ENCODE measurements around the gene ARV1. TPM values are rescaled to one million over a fixed set of nuclear protein-coding genes. Genes with fewer than 3 reads are reported as not detected.
"Not testable (repeated sequence)": the region's sequence is repeated elsewhere in the genome, so short reads cannot be mapped to it uniquely, and the experiment has no call there.

Gene ARV1
- polyA plus RNA-seq, 12 donors: 15.1 to 22.8 (median 16.8) TPM; not detected in 1

GRCh38 chr1:231013391-231014015 lies 34.6 kb downstream of the ARV1 start:
- no peak for DNase-seq

- no peak for DNase-seq
Measured at GRCh38 chr1:231016234-231016633, 37.3 kb downstream of the ARV1 start.

- no peak for DNase-seq
Measured at GRCh38 chr1:231016966-231017365, 38.1 kb downstream of the ARV1 start.

- no peak for DNase-seq
Measured at GRCh38 chr1:231019711-231020110, 40.8 kb downstream of the ARV1 start.

GRCh38 chr1:231020139-231020601 lies 41.3 kb downstream of the ARV1 start:
- no peak for DNase-seq

GRCh38 chr1:231020816-231021215 lies 41.9 kb downstream of the ARV1 start:
- DNase-seq: no peak

- no peak for DNase-seq
Measured at GRCh38 chr1:231021540-231022031, 42.7 kb downstream of the ARV1 start.

GRCh38 chr1:231022543-231022942 lies 43.6 kb downstream of the ARV1 start:
- DNase-seq: not testable (repeated sequence)

GRCh38 chr1:231023150-231023549 lies 44.3 kb downstream of the ARV1 start:
- DNase-seq: no peak

- no peak for DNase-seq
Measured at GRCh38 chr1:231026576-231026975, 47.7 kb downstream of the ARV1 start.

GRCh38 chr1:231027136-231027925 lies 48.4 kb downstream of the ARV1 start:
- DNase-seq: no peak

GRCh38 chr1:231027971-231028370 lies 49.1 kb downstream of the ARV1 start:
- no peak for DNase-seq

- DNase-seq: no peak
Measured at GRCh38 chr1:231028682-231029081, 49.8 kb downstream of the ARV1 start.

- not testable (repeated sequence) for DNase-seq
Measured at GRCh38 chr1:231029247-231029646, 50.4 kb downstream of the ARV1 start.

GRCh38 chr1:231029841-231030240 lies 50.9 kb downstream of the ARV1 start:
- DNase-seq: no peak

- DNase-seq: no peak
Measured at GRCh38 chr1:231032963-231033362, 54.1 kb downstream of the ARV1 start.

GRCh38 chr1:231035799-231036198 lies 56.9 kb downstream of the ARV1 start:
- DNase-seq: no peak

GRCh38 chr1:231036416-231036815 lies 57.5 kb downstream of the ARV1 start:
- DNase-seq: no peak

- DNase-seq: no peak
Measured at GRCh38 chr1:231037585-231038517, 59.0 kb downstream of the ARV1 start.

GRCh38 chr1:231039161-231040018 lies 60.5 kb downstream of the ARV1 start:
- peak; percentile 47 for DNase-seq

Data from muscle of arm (tissue), 12 donors.